Measurements from ENCODE around the gene CHMP2A.
A peak's percentile ranks its signal among the peaks of the same experiment; 100 is the strongest.

CHMP2A gene

DNA sequence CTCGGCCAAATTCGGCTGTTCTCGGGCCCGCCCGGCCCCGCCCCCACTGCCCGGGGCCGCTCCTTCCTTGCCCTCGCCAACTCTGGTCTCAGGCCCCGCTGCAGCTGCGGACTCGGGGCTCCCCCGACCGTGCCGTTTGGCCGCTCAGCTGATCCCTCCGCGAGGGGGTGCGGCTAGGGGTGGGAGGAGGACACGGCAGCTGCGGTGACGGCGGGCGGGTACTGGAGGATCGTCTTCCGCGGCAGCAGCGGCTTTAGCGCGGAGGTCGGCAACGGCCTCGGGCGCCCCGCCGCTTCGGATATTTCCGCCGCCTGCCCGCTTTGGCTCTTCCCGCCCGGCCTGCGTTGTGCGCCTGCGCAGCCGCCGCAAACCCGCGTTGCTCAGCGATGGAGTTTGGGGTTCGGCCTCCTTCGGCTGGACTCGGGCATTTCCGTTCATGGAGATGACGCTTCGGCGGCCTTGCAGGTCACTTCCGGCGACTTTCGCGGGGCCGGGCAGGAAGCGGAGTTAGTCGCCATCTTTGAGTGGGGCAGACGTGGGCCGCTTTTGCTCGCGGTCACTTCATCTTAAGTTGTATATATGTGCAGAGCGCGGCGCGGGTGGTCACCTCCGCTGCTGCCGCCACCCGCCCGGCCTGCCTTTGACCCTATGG is 3.8 kb upstream of the CHMP2A start:
- H3K4me3 ChIP-seq (ENCODE audit: extremely low read depth, insufficient read depth, low read length, poor library complexity, severe bottlenecking) = peak overlapping the region; percentile 99
- H3K36me3 ChIP-seq (ENCODE audit: control insufficient read depth, insufficient read depth, low read length) = peaks cover 21% of the 10 kb centered on the region
- no peaks in the 10 kb centered on the region for H3K9me3 ChIP-seq (ENCODE audit: control insufficient read depth, low read length)
- WGBS, 2 experiments (ENCODE audit: insufficient coverage in 2 of 2) = 0 to 2% methylated on average over 65 to 71 of the region's 76 CpGs
- H3K27ac ChIP-seq (ENCODE audit: low read depth, low read length, severe bottlenecking) = peak overlapping the region; percentile 99
- H3K4me1 ChIP-seq (ENCODE audit: control insufficient read depth, insufficient read depth, low read length, poor library complexity, severe bottlenecking) = peaks cover 17% of the 10 kb centered on the region

DNA sequence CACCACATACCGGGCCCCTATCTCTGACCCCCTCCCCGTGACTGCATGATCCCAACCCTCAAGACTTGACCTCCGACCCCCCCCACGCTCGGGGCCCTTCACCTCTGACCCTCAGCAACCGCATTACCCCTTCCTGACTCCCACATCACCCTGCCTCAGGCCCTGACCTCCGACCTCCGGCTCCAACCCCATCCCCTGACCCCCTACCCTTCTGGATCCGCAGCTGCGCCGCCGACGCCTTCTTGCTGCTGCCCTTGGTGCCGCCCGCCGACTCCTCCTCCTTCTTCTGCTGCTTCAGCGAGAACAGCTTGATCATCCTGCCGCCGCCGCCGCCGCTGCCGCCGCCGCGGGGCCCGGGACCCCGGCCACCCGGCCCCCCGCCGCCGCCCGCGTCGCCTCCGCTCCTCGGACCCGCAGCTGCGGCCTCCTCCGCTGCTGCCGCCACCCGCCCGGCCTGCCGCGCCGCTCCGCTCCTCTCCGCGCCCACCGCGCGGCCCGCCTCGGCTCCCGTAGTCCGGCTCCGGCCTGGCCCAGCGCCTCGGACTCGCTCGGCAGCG is 3.2 kb upstream of the CHMP2A start, which contains the start of gene UBE2M:
UBE2M (minus strand) TSS at position 546 of the 557 bp plus-strand sequence; CDS start at position 316, 230 bp downstream.
- peaks cover 25% of the 10 kb centered on the region for H3K36me3 ChIP-seq (ENCODE audit: control insufficient read depth, insufficient read depth, low read length)
- 0% methylated on average over 52 to 60 of the region's 62 CpGs for WGBS, 2 experiments (ENCODE audit: insufficient coverage in 2 of 2)
- no peaks in the 10 kb centered on the region for H3K9me3 ChIP-seq (ENCODE audit: control insufficient read depth, low read length)
- H3K4me1 ChIP-seq (ENCODE audit: control insufficient read depth, insufficient read depth, low read length, poor library complexity, severe bottlenecking) = peaks cover 21% of the 10 kb centered on the region
- H3K27ac ChIP-seq (ENCODE audit: low read depth, low read length, severe bottlenecking) = peak within 1 kb of the TSS; percentile 99
- peak within 1 kb of the TSS; percentile 99 for H3K4me3 ChIP-seq (ENCODE audit: extremely low read depth, insufficient read depth, low read length, poor library complexity, severe bottlenecking)

DNA sequence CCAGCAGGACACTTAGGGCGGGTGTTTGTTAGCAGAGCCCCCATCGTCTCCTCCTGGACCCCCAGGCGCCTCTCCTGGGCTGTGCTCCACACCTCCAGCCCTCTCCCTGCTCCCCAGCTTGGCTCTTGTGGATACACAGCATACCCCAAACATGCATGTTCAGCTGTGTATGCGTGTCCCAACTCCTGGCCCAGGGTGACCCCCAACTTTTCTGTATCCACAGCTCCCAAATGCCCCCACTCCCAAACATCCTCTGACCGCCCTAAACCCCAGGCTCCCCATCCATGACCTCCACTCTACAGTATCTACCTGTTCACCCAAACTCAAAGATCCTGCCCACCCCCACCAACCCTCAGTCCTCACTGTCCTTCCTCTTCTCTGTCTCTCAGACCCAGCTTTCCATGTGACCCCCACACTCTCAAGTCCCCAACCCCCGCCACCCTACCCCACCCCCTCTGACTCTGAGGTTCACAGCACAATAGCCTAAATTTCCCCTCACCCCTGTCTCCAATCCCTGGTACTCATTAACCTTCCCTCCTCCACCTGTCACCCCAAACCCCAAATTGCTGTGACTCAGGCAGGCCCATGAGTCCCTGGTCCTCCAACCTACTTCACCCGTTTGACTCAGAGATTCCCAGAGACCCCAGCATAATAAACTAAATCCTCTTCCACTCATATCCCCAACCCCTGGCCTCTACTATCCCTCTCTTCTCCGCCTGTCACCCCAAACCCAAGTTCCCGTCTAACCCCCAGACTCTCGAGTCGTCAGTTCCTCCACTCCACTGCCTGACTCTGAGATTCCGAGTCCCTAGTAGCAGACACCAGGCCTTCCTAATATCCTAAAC is 2.5 kb upstream of the CHMP2A start:
- Histone ChIP-seq H3K36me3 (ENCODE audit: control insufficient read depth, insufficient read depth, low read length) (peaks cover 31% of the 10 kb centered on the region), H3K4me1 (ENCODE audit: control insufficient read depth, insufficient read depth, low read length, poor library complexity, severe bottlenecking) (peaks cover 21% of the 10 kb centered on the region)
- 40 to 42% methylated on average over 12 of the region's 12 CpGs for WGBS, 2 experiments (ENCODE audit: insufficient coverage in 2 of 2)

DNA sequence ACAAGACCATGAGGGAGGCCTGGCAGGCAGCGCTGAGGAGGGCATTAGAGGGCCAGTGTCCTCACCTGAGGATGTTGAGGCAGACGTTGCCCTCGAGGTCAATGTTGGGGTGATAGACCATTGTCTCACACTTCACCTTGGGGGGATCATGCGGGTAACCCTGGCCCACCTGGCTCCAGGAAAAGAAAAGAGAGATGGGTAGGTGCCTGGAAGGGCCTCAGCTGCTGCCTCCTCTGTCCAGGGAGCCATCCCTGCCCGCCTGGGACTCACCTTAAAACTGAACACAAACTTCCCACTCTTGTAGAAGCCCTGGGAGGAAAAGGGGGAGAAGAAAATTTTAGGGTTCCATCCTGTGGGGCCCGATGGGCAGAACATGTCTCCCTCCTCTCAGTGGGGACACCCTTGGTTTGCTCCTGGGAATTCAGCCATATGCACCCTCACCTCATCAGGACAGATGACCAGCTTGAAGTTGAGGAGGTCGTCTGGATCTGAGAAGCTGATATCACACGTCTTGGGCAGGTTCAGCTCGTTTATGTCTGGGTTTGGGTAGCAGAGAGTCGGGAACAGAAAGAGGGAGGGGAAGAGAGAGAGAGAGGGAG is 1.8 kb upstream of the CHMP2A start:
- Histone ChIP-seq H3K9me3 (ENCODE audit: control insufficient read depth, low read length) (no peaks in the 10 kb centered on the region), H3K4me1 (ENCODE audit: control insufficient read depth, insufficient read depth, low read length, poor library complexity, severe bottlenecking) (peaks cover 21% of the 10 kb centered on the region), H3K4me3 (ENCODE audit: extremely low read depth, insufficient read depth, low read length, poor library complexity, severe bottlenecking) (peak overlapping the region; percentile 99), H3K27ac (ENCODE audit: low read depth, low read length, severe bottlenecking) (no peak overlapping the region), H3K36me3 (ENCODE audit: control insufficient read depth, insufficient read depth, low read length) (peaks cover 39% of the 10 kb centered on the region)
- 85 to 88% methylated on average over 7 to 8 of the region's 10 CpGs for WGBS, 2 experiments (ENCODE audit: insufficient coverage in 2 of 2)

More for the DNA sequence above, 2.5 kb upstream of the CHMP2A start:
- H3K27ac ChIP-seq (ENCODE audit: low read depth, low read length, severe bottlenecking) = peak overlapping the region; percentile 81
- H3K9me3 ChIP-seq (ENCODE audit: control insufficient read depth, low read length) = no peaks in the 10 kb centered on the region
- H3K4me3 ChIP-seq (ENCODE audit: extremely low read depth, insufficient read depth, low read length, poor library complexity, severe bottlenecking) = peak overlapping the region; percentile 99

DNA sequence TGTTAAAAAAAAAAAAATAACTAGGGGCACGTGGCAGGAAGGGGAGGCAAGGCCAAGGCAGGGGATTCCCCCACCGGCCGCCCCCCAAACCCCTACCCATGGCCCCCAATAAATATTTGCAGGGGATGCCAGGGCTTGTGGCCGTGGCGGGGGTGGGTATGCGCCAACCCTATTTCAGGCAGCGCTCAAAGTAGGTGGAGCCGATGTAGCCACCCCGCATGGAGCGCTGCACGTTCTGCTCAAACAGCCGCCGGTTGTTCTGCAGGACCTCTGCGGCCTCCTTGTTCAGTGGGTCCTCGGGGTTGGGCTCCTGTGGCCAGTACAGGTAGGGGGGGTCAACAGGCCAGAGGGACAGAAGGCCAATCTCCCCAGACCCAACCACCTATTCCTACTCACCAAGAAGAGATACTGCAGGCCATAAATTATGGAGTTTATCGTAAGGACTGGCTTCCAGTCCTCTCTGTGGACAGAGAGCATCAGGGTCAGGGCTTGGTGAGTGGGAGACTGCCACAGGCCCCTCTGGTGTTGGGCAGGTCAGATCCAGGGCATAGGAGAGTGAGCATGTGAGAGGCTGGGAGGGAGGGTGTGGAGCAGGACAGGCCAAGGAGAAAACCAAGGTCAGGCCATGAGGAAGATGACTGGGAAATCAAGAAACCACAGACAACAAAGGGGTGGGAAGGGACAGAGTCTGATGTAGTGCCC is 1.2 kb upstream of the CHMP2A start:
- Histone ChIP-seq H3K36me3 (ENCODE audit: control insufficient read depth, insufficient read depth, low read length) (peaks cover 45% of the 10 kb centered on the region), H3K9me3 (ENCODE audit: control insufficient read depth, low read length) (no peaks in the 10 kb centered on the region), H3K4me1 (ENCODE audit: control insufficient read depth, insufficient read depth, low read length, poor library complexity, severe bottlenecking) (peaks cover 21% of the 10 kb centered on the region), H3K4me3 (ENCODE audit: extremely low read depth, insufficient read depth, low read length, poor library complexity, severe bottlenecking) (no peak overlapping the region), H3K27ac (ENCODE audit: low read depth, low read length, severe bottlenecking) (no peak overlapping the region)
- 94 to 98% methylated on average over 8 to 9 of the region's 16 CpGs for WGBS, 2 experiments (ENCODE audit: insufficient coverage in 2 of 2)

DNA sequence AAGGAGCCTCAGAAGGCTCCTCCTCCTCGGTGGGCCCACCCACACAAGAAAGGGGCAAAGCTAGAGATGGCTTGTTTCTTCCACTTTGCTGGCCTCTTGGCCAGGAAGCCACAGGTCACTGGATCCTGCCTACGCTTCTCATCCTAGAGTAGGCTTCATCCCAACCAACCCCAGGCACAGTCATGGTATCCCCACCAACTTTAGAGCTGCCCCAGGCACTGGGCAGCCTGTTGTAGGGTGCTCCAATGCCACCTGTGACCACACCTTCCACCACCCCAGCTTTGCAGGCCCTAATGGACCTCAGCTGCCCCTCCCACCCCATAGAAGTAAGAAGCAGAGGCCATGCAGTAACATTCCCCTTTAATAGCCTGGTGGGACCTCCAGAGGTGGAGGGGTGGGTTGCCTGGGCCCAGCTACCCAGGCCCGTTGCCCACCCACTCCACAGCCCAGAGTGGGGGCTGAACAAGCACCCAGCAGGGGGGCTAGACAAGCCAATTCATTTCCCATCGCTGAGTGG is 522 bp upstream of the CHMP2A start:
- Histone ChIP-seq H3K9me3 (ENCODE audit: control insufficient read depth, low read length) (no peaks in the 10 kb centered on the region), H3K36me3 (ENCODE audit: control insufficient read depth, insufficient read depth, low read length) (peaks cover 52% of the 10 kb centered on the region), H3K4me1 (ENCODE audit: control insufficient read depth, insufficient read depth, low read length, poor library complexity, severe bottlenecking) (peaks cover 21% of the 10 kb centered on the region), H3K4me3 (ENCODE audit: extremely low read depth, insufficient read depth, low read length, poor library complexity, severe bottlenecking) (peak overlapping the region; percentile 62), H3K27ac (ENCODE audit: low read depth, low read length, severe bottlenecking) (peak overlapping the region; percentile 92)
- WGBS, 2 experiments (ENCODE audit: insufficient coverage in 2 of 2) = 64 to 79% methylated on average over 2 to 3 of the region's 4 CpGs

DNA sequence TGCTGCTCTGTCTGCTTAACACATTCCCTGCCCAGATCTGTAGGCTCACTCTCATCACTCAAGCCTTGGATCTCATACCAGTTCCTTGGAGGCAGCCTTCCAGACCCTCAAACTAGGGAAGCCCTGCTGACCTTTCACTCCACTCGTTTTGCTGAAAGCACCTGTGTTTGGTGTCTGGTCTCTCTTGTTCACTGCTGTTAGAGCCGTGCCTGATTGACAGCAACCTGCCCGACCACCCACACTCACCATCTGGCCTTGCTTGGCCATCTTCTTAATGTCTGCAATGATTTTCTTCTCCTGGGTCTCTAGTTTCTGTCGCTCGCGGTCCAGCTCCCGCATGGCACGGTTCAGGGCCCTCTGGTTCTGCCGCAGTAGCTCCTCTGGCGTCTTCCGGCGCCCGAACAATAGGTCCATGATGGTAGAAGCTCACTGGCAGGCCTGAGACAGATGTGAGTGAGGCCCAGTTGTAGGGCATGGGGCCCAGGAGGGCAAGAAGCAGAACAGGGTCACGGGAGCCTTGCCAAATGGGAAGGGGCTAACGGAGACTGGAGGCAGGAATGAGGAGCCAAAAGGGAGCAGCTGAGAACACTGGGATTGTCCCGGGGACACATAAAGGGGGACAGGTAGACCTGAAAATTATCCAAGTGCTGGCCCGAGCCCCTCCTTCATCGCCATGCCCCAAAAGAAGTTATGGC is 959 bp downstream of the CHMP2A start:
- 84% methylated on average over 18 of the region's 18 CpGs for WGBS, 2 experiments (ENCODE audit: insufficient coverage in 2 of 2)
- H3K36me3 ChIP-seq (ENCODE audit: control insufficient read depth, insufficient read depth, low read length) = peaks cover 66% of the 10 kb centered on the region
- no peaks in the 10 kb centered on the region for H3K9me3 ChIP-seq (ENCODE audit: control insufficient read depth, low read length)
- H3K27ac ChIP-seq (ENCODE audit: low read depth, low read length, severe bottlenecking) = peak overlapping the region; percentile 92
- peaks cover 21% of the 10 kb centered on the region for H3K4me1 ChIP-seq (ENCODE audit: control insufficient read depth, insufficient read depth, low read length, poor library complexity, severe bottlenecking)
- H3K4me3 ChIP-seq (ENCODE audit: extremely low read depth, insufficient read depth, low read length, poor library complexity, severe bottlenecking) = peak overlapping the region; percentile 62

DNA sequence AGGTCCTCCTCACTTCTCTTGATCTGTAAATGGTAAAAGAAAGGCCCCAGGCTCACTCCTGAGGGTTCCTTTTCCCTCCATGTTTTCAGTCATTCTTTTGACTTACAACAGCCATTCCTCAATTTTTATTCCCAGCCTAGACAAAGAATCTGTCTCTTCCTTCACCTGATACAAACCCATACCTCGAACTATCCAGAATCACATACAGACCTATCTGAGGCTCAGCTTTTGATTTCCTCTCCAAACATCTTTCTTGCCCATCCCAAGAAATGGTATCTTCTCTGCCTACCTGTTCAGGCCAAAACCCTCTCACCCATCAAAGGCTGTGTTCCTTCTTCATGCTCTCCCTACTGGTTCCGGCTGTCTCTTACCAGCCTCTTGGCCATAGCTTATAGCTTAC is 2.2 kb downstream of the CHMP2A start:
- Histone ChIP-seq H3K36me3 (ENCODE audit: control insufficient read depth, insufficient read depth, low read length) (peaks cover 79% of the 10 kb centered on the region), H3K4me1 (ENCODE audit: control insufficient read depth, insufficient read depth, low read length, poor library complexity, severe bottlenecking) (peaks cover 21% of the 10 kb centered on the region), H3K27ac (ENCODE audit: low read depth, low read length, severe bottlenecking) (no peak overlapping the region), H3K4me3 (ENCODE audit: extremely low read depth, insufficient read depth, low read length, poor library complexity, severe bottlenecking) (no peak overlapping the region), H3K9me3 (ENCODE audit: control insufficient read depth, low read length) (no peaks in the 10 kb centered on the region)
- 94 to 100% methylated on average over 1 to 2 of the region's 2 CpGs for WGBS, 2 experiments (ENCODE audit: insufficient coverage in 2 of 2)

DNA sequence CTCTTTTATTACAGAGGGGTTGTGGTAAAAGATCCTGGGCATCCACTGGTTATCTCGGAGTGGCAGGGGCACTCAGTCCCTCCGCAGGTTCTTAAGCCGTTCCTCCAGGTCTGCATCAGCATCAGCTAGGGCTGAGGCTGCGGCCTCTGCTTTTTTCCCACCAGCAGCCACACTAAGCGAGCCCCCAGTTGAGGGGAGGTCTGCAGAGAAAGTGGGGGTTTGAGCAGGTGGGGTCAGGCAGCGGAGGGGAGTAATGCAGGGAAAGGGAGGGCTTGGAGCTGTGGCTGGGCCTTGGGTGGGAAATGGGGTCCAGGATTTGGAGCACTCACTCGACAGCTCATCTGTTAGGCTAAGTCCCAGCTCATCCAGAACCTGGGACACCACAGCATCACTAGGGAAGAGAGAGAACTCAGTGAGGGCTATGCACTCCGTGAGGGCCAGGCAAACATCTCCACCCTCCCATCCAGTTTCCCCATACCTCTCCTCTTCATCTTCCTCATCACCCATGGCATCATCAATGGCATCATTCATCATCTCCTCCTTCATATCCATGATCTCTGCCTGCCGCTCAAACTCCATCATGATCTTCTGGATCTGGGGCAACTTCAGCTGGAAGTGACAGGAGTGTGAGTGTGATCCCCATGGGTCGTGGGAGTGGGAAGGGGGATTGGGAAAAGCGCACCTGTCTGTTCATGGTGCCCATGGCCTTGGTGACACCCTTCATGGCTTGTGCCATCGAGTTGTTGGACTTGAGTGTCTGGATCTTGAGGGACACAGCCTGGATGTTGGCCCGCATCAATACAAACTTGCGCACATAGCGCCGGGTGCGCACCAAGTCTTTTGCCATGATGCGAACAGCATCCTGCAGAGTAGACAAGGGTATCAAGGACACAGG is 3.1 kb downstream of the CHMP2A start:
- WGBS, 2 experiments (ENCODE audit: insufficient coverage in 2 of 2) = 97 to 98% methylated on average over 12 to 13 of the region's 18 CpGs
- Histone ChIP-seq H3K9me3 (ENCODE audit: control insufficient read depth, low read length) (no peaks in the 10 kb centered on the region), H3K4me1 (ENCODE audit: control insufficient read depth, insufficient read depth, low read length, poor library complexity, severe bottlenecking) (peaks cover 21% of the 10 kb centered on the region), H3K36me3 (ENCODE audit: control insufficient read depth, insufficient read depth, low read length) (peaks cover 85% of the 10 kb centered on the region), H3K4me3 (ENCODE audit: extremely low read depth, insufficient read depth, low read length, poor library complexity, severe bottlenecking) (no peak overlapping the region), H3K27ac (ENCODE audit: low read depth, low read length, severe bottlenecking) (no peak overlapping the region)

Measured in mesodermal cell (in vitro differentiated cells).